Measurements from ENCODE around the gene CHST8. TPM values are rescaled to one million over a fixed set of nuclear protein-coding genes. Genes with fewer than 3 reads are reported as not detected.

Gene CHST8
- total and polyA plus RNA-seq, 2 experiments from 2014 or later: 9.3 to 38.2 TPM

DNA sequence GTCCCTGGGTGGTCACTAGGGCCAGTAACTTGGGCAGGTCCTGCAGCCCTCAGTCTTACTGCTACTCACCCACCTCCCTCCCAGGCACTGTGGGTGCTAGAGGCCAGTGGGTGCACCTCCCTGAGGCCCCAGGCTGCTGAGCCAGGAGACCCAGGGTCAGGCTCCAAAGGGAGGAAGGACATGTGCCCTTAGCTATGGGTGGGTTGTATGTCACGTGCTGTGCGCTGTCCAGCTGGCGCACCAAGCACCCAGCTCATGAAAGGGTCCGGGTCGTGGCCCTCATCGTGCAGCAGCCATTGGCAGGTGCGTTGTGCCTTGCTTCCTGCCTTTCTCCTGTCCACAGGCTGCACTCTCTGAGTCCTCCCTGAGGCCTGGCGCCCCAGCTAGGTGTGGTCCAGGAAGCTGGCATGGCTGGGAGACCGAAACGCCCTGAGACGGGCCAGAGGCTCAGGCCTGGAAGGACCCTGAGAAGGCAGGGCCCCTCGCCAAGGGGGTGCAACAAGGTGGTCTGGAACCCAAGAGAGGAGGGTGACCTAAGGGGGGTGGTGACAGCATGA is 127.9 kb downstream of the CHST8 start (continued):
- TF ChIP-seq STAT1 (IDR thresholded peaks at IDR 0.05; ENCODE audit: unreplicated experiment): no peak

DNA sequence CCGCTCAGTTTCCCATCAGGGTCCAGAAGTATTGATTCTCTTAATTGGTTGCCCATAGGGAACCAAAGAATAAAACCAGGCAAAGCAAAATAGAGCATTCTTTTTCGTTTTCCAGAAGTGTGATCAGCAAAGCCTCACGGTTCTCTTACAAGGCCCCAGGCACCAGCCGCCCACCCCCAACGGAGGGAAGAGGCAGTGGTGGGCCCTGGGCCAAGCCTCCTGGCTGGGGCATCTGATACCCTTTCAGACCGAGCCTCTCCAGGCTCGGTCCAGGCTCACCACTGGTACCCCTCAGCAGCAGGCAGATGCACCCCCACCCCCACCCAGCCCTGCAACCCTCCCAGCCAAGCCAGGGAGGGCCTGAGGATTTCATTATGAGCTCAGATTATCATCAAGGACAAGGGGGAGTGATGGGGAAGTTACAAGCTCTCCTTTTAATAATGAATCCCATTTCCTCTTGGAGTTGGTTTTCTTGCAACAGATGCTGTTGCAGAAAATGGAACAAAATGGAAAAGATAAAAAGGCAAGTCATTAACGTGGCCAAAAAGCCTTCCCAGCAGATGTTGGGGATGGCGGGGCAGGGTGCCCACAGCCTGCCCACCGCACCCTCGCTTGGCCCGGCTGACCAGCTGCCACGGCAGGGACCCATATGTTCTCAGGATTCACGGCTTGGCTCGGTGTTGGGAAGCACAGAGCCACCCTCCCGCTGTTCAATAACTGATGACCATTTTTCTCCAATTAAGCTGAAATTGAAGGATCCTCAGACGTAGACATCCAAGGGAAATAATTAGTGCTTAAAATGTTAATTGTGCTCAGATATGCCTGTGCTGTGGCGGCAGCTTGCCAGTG is 129.1 kb downstream of the CHST8 start:
- Histone ChIP-seq H4K20me1 (replicated peaks; ENCODE audit: insufficient read depth) (peaks cover 3% of the 10 kb centered on the region; the same call in 1 of the 2 replicates), H2AFZ (no peak overlapping the region), H3K27me3 (ENCODE audit: insufficient read depth) (no peaks in the 10 kb centered on the region), H3K4me3 (no peak overlapping the region), H3F3A (replicated peaks; ENCODE audit: low read depth) (no peaks in the 10 kb centered on the region), H3K79me2 (replicated peaks; ENCODE audit: insufficient read depth) (no peaks in the 10 kb centered on the region), H3K4me1 (ENCODE audit: insufficient read depth) (no peaks in the 10 kb centered on the region), H3K36me3 (ENCODE audit: insufficient read depth) (no peaks in the 10 kb centered on the region), H3K4me2 (no peak overlapping the region), H3K9me2 (ENCODE audit: insufficient read depth) (no peaks in the 10 kb centered on the region), H3K27ac (ENCODE audit: low read depth) (no peak overlapping the region)
- Mint-ChIP-seq H3K4me1 (peaks cover 2% of the 10 kb centered on the region; the same call in 1 of the 3 replicates), H3K27ac (no peak overlapping the region), H3K36me3 (ENCODE audit: low read depth) (no peaks in the 10 kb centered on the region), H3K9me3 (no peaks in the 10 kb centered on the region), H3K4me3 (no peak overlapping the region), H3K27me3 (ENCODE audit: insufficient read depth, low read depth, poor library complexity) (no peaks in the 10 kb centered on the region)
- no peak for DNase-seq (ENCODE audit: low spot score)
- no peak for ATAC-seq
- TF ChIP-seq CREB1 (CRISPR knock-in tag; IDR thresholded peaks at IDR 0.05; ENCODE audit: low read depth) (no peak), POLR2AphosphoS5 (IDR thresholded peaks at IDR 0.05; ENCODE audit: low read depth) (no peak), ZNF331 (CRISPR knock-in tag; IDR thresholded peaks at IDR 0.05; ENCODE audit: low read depth) (no peak), NANOG (IDR thresholded peaks at IDR 0.05; ENCODE audit: borderline replicate concordance) (no peak), EZH2 (IDR thresholded peaks at IDR 0.05; ENCODE audit: low read depth, unreplicated experiment) (no peak), EZH2phosphoT487 (IDR thresholded peaks at IDR 0.05; ENCODE audit: unreplicated experiment) (no peak), STAT1 (IDR thresholded peaks at IDR 0.05; ENCODE audit: unreplicated experiment) (no peak), ZNF114 (CRISPR knock-in tag; IDR thresholded peaks at IDR 0.05) (no peak)
- TF ChIP-seq, protein P1, sequence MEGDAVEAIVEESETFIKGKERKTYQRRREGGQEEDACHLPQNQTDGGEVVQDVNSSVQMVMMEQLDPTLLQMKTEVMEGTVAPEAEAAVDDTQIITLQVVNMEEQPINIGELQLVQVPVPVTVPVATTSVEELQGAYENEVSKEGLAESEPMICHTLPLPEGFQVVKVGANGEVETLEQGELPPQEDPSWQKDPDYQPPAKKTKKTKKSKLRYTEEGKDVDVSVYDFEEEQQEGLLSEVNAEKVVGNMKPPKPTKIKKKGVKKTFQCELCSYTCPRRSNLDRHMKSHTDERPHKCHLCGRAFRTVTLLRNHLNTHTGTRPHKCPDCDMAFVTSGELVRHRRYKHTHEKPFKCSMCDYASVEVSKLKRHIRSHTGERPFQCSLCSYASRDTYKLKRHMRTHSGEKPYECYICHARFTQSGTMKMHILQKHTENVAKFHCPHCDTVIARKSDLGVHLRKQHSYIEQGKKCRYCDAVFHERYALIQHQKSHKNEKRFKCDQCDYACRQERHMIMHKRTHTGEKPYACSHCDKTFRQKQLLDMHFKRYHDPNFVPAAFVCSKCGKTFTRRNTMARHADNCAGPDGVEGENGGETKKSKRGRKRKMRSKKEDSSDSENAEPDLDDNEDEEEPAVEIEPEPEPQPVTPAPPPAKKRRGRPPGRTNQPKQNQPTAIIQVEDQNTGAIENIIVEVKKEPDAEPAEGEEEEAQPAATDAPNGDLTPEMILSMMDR (conservative IDR thresholded peaks at IDR 0.05; ENCODE audit: low read depth in 2 of 2): no peak
- TF ChIP-seq, protein P2, sequence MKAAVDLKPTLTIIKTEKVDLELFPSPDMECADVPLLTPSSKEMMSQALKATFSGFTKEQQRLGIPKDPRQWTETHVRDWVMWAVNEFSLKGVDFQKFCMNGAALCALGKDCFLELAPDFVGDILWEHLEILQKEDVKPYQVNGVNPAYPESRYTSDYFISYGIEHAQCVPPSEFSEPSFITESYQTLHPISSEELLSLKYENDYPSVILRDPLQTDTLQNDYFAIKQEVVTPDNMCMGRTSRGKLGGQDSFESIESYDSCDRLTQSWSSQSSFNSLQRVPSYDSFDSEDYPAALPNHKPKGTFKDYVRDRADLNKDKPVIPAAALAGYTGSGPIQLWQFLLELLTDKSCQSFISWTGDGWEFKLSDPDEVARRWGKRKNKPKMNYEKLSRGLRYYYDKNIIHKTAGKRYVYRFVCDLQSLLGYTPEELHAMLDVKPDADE (IDR thresholded peaks at IDR 0.05): no peak
- TF ChIP-seq, protein P3, sequence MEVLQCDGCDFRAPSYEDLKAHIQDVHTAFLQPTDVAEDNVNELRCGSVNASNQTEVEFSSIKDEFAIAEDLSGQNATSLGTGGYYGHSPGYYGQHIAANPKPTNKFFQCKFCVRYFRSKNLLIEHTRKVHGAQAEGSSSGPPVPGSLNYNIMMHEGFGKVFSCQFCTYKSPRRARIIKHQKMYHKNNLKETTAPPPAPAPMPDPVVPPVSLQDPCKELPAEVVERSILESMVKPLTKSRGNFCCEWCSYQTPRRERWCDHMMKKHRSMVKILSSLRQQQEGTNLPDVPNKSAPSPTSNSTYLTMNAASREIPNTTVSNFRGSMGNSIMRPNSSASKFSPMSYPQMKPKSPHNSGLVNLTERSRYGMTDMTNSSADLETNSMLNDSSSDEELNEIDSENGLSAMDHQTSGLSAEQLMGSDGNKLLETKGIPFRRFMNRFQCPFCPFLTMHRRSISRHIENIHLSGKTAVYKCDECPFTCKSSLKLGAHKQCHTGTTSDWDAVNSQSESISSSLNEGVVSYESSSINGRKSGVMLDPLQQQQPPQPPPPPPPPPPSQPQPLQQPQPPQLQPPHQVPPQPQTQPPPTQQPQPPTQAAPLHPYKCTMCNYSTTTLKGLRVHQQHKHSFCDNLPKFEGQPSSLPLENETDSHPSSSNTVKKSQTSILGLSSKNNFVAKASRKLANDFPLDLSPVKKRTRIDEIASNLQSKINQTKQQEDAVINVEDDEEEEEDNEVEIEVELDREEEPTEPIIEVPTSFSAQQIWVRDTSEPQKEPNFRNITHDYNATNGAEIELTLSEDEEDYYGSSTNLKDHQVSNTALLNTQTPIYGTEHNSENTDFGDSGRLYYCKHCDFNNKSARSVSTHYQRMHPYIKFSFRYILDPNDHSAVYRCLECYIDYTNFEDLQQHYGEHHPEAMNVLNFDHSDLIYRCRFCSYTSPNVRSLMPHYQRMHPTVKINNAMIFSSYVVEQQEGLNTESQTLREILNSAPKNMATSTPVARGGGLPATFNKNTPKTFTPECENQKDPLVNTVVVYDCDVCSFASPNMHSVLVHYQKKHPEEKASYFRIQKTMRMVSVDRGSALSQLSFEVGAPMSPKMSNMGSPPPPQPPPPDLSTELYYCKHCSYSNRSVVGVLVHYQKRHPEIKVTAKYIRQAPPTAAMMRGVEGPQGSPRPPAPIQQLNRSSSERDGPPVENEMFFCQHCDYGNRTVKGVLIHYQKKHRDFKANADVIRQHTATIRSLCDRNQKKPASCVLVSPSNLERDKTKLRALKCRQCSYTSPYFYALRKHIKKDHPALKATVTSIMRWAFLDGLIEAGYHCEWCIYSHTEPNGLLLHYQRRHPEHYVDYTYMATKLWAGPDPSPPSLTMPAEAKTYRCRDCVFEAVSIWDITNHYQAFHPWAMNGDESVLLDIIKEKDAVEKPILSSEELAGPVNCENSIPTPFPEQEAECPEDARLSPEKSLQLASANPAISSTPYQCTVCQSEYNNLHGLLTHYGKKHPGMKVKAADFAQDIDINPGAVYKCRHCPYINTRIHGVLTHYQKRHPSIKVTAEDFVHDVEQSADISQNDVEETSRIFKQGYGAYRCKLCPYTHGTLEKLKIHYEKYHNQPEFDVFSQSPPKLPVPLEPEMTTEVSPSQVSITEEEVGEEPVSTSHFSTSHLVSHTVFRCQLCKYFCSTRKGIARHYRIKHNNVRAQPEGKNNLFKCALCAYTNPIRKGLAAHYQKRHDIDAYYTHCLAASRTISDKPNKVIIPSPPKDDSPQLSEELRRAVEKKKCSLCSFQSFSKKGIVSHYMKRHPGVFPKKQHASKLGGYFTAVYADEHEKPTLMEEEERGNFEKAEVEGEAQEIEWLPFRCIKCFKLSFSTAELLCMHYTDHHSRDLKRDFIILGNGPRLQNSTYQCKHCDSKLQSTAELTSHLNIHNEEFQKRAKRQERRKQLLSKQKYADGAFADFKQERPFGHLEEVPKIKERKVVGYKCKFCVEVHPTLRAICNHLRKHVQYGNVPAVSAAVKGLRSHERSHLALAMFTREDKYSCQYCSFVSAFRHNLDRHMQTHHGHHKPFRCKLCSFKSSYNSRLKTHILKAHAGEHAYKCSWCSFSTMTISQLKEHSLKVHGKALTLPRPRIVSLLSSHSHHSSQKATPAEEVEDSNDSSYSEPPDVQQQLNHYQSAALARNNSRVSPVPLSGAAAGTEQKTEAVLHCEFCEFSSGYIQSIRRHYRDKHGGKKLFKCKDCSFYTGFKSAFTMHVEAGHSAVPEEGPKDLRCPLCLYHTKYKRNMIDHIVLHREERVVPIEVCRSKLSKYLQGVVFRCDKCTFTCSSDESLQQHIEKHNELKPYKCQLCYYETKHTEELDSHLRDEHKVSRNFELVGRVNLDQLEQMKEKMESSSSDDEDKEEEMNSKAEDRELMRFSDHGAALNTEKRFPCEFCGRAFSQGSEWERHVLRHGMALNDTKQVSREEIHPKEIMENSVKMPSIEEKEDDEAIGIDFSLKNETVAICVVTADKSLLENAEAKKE (CRISPR knock-in tag; IDR thresholded peaks at IDR 0.05): no peak

All from GM23338 (cell line).